K562 (cell line): ENCODE results near the gene UFSP1. TPM values are rescaled to one million over a fixed set of nuclear protein-coding genes. Genes with fewer than 3 reads are reported as not detected.
A peak's percentile ranks its signal among the peaks of the same experiment; 100 is the strongest.

ENCODE experiments used
- ASH1L ChIP-seq: fragments of 450-650 bp; IDR thresholded peaks from 2 replicates; pipeline ENCODE4 v1.6.1; 2018; ENCODE audit warnings: borderline replicate concordance, mild to moderate bottlenecking, low read depth; ENCODE audit not compliant: partially characterized antibody
- CHD7 ChIP-seq: fragments of 200-600 bp; sonication (generic); IDR thresholded peaks from one replicate; pipeline ENCODE4 v1.6.1; 2012; ENCODE audit warnings: mild to moderate bottlenecking, low read depth, low read length, inconsistent platforms
- CREBBP ChIP-seq: IDR thresholded peaks from one replicate; pipeline ENCODE4 v1.6.1; 2012; ENCODE audit warnings: low read depth, mild to moderate bottlenecking, control low read depth, inconsistent platforms, low read length
- GTF2A2 ChIP-seq: IDR thresholded peaks from 2 replicates; pipeline ENCODE4 v1.6.1; 2016; ENCODE audit warnings: mild to moderate bottlenecking, missing genetic modification characterization, missing compliant biosample characterization
- HLTF ChIP-seq: fragments of 450-650 bp; IDR thresholded peaks from 2 replicates; pipeline ENCODE4 v1.6.1; 2016
- PHTF2 ChIP-seq: fragments of 250-450 bp; sonication (Bioruptor Pico); IDR thresholded peaks from 2 replicates; pipeline ENCODE4 v1.5.0; 2021; ENCODE audit warnings: mild to moderate bottlenecking
- STAT6 ChIP-seq: sonication (generic); formaldehyde crosslinking; IDR thresholded peaks from 2 replicates; pipeline ENCODE4 v1.8.1; 2023; ENCODE audit warnings: mild to moderate bottlenecking, missing genetic modification reagents
- TCFL5 ChIP-seq: fragments of 250-450 bp; sonication (Bioruptor Pico); conservative IDR thresholded peaks from 2 replicates; pipeline ENCODE4 v1.6.1; 2021; ENCODE audit warnings: mild to moderate bottlenecking, moderate library complexity, matching md5 sums
- TFE3 ChIP-seq: fragments of 450-650 bp; formaldehyde crosslinking; IDR thresholded peaks from 2 replicates; pipeline ENCODE4 v1.4.0; 2020; ENCODE audit warnings: mild to moderate bottlenecking, mixed read lengths
- ZBED1 ChIP-seq: IDR thresholded peaks from 2 replicates; pipeline ENCODE4 v1.6.1; 2014
- ZNF175 ChIP-seq: fragments of 200-800 bp; sonication (Bioruptor generic); IDR thresholded peaks from 2 replicates; pipeline ENCODE4 v1.6.1; 2016; ENCODE audit warnings: low read depth, mild to moderate bottlenecking, missing genetic modification characterization, missing compliant biosample characterization
- ZNF444 ChIP-seq: fragments of 250-450 bp; sonication (Bioruptor Pico); IDR thresholded peaks from 2 replicates; pipeline ENCODE4 v1.4.0; 2020; ENCODE audit warnings: mild to moderate bottlenecking, moderate library complexity
- polyA plus RNA-seq, 8 experiments: library from polyadenylated mRNA; depleted of rRNA in 4 of 8; stranded (reverse) in 5 of 8; unstranded in 3 of 8; fragments of >200 nt; fragmentation: Nextera tagmentation in 2 of 8; fragmentation: Illumina TruSeq in 1 of 8; extraction: Ambion mirVana in 2 of 8; extraction: Trizol in 1 of 8; gene quantifications; 2 replicates each; pipeline versions ENCODE4 v1.2.1 to v1.2.3, GENCODE V29; 2011 to 2014; ENCODE audit warnings: inconsistent platforms in 1 of 8, missing spikeins in 1 of 8
- total RNA-seq, 7 experiments: library from RNA; depleted of rRNA in 6 of 7; stranded (reverse); fragments of >200 nt in 6 of 7; fragmentation: Illumina TruSeq in 2 of 7; extraction: Trizol in 2 of 7; gene quantifications; 2 replicates each; pipeline versions ENCODE4 v1.2.1 to v1.2.3, GENCODE V29; 2011 to 2021; ENCODE audit warnings: low replicate concordance in 1 of 7

UFSP1 gene
- total and polyA plus RNA-seq, 9 of the 15 experiments (the other 6 are each of a cell fraction or from before 2014, with no cell fraction given), result 0.50 to 18.8 (median 2.1) TPM

- TF ChIP-seq ASH1L (no peak), ZBED1 (0 out of 2 replicates have a peak, but pooled peaks have one; percentile 10), ZNF444 (CRISPR knock-in tag) (no peak), HLTF (no peak), PHTF2 (CRISPR knock-in tag) (no peak), ZNF175 (no peak), TFE3 (CRISPR knock-in tag) (no peak), STAT6 (CRISPR knock-in tag) (no peak), GTF2A2 (no peak), TCFL5 (CRISPR knock-in tag) (no peak), CREBBP (no peak), CHD7 (no peak)
These were observed 1.8 kb downstream of the UFSP1 start (continued) for GRCh38 chr7:100887516-100888290.
